NCI-H774 (cell line): ENCODE results near the gene NTM.

Experiments
- DNase-seq: peaks from one replicate; lab custom pipeline; 2025; lab: John Stamatoyannopoulos, UW

NTM gene

DNA sequence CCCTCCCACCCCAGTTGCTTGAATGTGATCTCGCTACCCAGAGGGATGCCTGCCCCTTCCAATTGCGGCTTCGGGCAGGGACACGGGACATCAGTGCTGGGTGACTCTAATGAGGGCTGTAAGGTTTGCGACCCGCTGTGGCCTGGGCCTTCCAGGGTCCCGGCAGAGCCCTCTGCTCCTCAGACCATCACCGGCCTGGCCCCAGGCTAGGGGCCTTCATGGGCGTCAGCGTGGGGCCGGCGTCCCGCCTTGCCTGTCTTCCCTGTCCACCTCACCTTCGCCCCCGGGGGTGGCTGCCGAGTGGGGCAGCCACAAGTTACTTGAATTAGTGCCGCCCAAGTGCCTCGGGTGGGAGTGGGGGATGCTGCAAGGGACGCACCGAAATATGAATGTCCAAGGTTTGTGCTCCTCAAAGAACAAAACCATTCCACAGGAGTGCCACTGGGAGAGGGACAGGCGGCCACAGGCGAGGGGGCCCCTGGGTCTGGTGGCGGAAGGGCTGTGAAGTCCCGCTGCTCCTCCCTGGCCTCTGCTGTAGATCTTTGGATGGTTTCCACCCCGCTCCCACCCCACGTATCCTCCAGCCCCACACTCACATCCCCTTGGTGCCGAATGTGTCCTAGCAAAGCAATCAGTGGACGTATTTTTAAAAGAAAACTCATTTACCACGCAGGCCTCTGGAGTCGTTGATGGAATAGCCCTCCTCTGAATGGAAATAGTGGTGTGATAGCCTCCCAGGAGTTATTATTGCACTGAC lies 317.1 kb downstream of the NTM start:
- DNase-seq, result no peak

DNA sequence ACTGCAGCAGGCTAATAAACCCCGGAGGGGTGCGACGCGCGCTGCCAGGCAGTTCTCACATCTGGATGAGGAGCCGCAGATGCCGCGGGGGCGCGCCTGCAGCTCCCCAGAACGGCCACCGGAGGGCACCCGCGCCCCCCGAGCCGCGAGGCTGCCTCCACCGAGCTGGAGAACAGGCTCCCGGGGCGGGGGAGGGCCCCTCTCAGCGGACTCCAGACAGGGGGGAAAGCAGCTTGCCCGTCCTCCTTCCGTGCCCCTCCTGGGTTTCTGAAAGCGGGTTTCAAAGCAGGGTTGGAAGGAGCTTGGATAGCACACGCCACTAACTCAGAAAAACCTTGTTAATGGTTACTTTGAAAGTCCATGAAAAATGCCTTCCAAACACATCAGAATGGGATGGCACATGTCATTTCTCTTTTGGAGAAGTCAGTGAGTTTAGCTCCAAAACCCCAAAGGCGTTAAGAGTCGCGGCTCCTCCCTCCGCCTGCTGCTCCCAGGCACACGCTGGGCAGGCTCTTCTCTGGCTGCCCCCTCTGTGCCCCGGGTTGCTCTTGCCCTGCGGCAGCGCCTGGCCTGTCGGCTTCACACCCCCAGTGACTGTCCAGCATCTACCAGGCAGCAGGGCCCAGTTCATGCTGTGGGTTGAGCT lies 317.8 kb downstream of the NTM start:
- peak; percentile 21 for DNase-seq

DNA sequence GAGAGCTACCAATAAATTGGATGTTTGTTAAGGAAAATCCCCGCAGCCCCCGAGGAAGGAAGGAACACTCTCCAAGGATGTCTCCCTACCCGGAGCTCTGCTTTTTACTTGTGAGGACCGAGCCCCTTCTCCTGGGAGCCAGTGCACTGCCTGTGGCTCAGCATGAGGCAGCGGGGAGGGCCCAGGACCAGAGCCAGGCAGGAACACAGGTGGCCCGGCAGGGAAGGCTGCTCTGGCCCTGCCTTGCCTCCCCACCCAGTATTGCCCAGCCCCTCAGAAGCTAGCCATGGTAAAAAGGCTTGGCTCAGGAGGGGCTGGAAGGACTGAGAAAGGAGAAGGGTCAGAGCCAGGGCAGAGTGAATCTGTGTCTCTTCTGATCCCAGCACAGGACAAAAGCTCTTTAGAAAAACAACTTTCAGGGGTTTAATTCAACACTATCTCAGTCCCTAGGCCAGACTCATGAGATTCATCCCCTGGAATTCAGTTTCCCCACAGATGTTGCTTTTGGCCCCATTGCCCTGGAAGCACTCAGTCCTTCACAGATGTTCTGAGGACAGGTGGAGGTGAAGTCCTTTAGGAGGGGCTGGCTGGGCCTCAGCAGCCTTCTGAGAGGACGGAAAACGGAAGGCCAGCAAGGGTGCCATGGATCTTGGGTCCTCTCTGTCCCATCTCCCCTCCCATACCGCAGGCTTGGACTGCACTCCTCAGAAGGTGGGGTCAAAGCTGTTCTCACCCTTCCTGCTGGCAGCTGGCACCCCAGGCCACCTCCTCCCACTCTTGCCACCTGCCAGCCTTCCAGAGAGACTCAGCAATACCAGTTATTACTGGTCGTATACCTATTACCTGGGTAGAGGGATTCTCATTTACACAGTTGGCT lies 318.9 kb downstream of the NTM start:
- DNase-seq, result no peak

DNA sequence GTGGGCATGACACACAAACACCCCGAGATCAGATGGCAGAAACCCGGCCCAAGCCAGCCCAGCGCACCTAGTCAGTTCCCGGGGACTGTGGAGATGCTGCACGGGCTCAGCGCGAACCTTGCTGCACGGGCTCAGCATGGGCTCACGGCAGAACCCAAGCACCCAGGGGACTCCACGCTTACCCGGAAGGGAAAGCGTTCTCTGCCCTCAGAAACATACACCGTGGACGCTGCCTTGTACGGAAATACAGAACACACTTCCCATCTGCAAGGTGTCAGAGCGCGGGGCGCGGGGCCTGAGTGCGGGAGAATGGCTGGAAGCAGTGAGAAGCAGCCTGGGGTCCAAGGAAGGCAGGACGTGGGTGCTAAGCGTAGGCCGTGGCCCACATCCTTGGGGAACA lies 319.9 kb downstream of the NTM start:
- no peak for DNase-seq

- no peak for DNase-seq
Observed at GRCh38 chr11:131690776-131691175, 320.4 kb downstream of the NTM start.

- peak; percentile 27 for DNase-seq
Observed at GRCh38 chr11:131691181-131692041, 321.0 kb downstream of the NTM start.

- no peak for DNase-seq
Observed at GRCh38 chr11:131692151-131692550, 321.7 kb downstream of the NTM start.

GRCh38 chr11:131692961-131693360 lies 322.5 kb downstream of the NTM start:
- no peak for DNase-seq

DNA sequence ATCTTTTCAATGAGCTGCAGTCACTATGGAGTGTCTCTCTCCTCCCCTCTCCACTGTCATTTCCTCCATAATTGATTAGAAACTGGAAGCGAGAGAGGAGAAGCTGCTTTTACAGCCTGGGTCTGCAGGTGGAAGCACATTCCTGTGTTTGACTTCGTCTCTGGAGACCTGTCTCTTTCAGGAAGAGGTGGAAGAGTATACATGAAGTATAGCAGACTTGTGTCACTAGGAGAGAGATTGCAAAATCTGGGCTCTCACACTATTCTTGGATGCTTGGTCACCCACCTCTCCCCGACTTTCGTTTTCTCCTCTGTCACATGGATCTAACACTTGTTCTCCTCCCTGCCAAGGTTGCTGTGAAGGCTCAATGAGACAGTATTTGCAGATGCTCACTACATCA lies 323.3 kb downstream of the NTM start:
- DNase-seq, result no peak

DNA sequence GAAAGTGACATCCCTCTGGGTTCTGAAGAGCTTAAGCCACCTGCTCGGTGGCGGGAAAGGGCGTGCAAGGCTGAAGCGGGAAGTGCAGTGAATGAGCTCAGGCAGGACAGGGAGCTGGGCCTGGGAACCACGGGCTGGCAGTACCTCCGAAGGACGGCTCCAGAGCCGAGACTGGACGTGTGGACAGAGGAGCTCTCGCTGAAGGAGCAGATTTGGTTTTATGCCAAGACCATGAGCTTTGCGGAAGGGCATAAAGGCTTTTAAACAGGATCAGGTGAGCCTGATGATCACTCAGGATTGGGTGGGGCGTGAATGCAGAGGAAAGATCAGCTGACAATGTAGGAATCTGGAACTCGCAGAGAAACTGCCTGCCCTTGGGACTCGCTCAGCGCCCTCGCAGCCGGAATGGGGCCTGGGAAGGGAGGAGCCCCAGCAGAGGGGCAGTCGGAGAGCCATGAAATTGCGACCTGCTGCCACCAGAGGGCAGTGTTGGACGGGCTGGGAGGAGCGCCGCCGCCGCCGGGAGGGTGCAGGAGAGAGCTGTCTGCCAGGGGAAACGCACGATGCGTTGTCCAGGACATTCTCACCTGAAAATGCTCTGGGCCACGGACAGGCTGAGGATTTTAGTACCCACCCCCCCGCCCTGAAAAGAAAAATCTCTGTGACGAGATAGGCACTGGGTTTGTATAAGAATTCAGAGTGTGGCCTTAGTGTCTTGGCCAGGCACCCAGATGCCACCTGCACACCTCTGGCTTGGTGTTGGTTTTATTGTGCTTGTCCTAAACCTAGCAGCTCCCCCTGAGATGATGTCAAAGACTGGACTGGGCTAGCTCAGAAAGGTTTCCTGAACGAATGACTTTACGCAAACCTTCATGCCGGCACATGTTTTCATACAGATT lies 324.4 kb downstream of the NTM start:
- DNase-seq, result peak; percentile 62

- no peak for DNase-seq
Observed at GRCh38 chr11:131695889-131696429, 325.5 kb downstream of the NTM start.

DNA sequence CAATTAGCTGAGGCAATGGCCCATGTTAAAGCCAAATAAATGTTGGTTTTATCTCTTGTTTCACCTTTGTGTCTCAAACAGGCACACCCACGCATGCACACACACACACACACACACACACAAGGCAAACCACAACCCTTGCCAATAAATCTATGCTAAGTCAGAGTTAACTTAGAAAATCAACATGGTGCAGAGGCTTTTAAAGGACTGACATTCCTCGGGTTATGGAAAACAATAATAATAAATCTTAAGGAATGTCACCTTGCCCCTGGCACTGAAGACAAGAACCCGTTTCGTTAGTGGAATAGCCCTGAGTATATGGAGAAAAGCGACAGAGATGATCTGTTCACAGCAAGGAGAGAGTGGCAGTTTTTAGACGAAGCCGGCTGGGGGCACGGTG lies 326.3 kb downstream of the NTM start:
- DNase-seq, result no peak

DNA sequence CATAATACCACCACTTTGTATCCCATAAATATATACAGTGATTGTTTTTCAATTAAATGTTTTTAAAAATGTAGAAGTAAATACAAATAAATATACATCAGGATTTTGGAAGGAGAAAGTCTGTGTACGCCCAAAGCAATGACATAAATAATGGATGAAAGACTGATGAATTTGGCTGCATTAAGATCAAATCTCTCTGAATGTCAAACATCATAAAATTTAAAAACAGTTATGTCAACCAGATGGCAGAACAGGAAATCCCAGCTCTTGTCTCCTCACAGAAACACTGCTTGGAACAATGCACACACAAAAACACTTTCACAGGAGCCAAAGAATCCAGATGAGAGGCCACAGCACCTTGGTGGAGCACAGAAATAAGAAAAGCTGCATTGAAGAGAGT lies 332.9 kb downstream of the NTM start:
- DNase-seq, result no peak

DNA sequence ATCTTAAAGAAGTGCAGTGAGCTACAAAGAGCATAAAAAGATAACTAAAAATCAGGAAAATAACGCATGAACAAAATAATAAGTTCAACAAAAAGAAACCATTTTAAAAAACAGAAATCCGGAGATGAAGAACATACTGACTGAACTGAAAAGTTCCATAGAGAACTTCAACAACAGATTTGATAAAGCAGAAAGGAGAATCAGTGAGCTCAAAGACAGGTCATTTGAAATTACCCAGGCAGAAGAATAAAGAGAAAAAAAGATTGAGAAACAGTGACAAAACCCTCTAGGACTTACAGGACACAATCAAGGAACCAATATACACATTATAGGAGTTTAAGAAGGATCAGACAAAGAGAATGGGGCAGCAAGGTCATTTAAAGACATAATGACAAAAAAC lies 334.3 kb downstream of the NTM start:
- DNase-seq, result no peak

DNA sequence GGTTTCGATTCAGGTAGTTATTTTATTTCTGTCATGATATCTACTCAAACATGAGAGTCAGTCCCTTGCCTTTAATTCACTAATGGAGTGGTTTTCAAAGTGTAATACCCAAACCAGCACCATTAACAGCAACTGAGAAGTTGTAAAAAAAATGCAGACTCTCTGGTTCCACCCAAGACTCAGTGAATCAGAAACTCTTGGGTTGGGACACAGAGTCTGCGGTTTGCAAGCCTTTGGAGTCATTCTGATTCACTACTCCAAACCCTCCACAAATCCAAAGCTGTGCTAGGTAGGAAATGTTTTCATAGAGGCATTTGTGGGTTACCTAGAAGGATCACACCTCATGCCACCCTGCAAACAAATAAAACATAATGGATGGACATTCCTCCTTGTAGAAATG lies 340.1 kb downstream of the NTM start:
- DNase-seq, result no peak

GRCh38 chr11:131712897-131713296 lies 342.5 kb downstream of the NTM start:
- no peak for DNase-seq

DNA sequence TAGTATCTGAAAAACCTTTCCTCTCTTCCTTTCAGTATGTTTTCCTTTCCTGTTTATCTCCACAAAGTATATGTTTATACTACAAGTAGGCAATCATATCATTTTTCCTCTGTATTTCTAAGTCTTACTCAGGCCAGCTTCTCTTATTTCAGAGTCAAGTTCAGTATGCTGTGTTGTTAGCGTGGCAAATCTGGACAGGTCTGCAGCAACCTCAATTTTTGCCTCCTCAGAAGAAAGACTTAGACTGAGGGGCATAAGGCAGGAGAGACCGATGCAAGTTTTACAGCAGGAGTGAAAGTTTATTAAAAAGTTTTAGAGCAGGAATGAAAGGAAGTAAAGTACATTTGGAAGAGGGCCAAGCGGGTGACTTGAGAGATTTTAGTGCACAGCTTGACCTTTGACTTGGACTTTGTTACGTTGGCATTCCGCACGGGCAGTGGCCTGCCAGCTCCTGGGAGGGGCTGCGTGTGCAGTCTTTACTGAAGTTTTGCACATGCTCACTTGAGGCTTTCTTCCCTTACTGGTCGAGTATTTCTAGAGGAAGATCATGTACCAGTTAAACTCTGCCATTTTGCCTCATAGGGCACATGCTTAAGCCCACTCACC lies 343.2 kb downstream of the NTM start:
- DNase-seq, result no peak

GRCh38 chr11:131717616-131718015 lies 347.2 kb downstream of the NTM start:
- no peak for DNase-seq

GRCh38 chr11:131723088-131723487 lies 352.7 kb downstream of the NTM start:
- no peak for DNase-seq

GRCh38 chr11:131724436-131724975 lies 354.1 kb downstream of the NTM start:
- no peak for DNase-seq
